ENCODE data around the gene VN1R2. TPM values are rescaled to one million over a fixed set of nuclear protein-coding genes. Genes with fewer than 3 reads are reported as not detected.

The VN1R2 gene
- total RNA-seq (ENCODE audit: low replicate concordance), result 0.08 TPM in 1 of 2 replicates, not detected in the other

GRCh38 chr19:53257715-53258342 is at the start of gene VN1R2:
Gene VN1R2 (plus strand): TSS chr19:53258292. CDS start chr19:53258376, 84 bp downstream.

GRCh38 chr19:53254411-53255341 is 3.4 kb upstream of the VN1R2 start, which contains the start of gene ZNF677:
Gene ZNF677 (minus strand): TSS chr19:53254873. CDS start chr19:53251550, 3,323 bp downstream.

GRCh38 chr19:53267623-53268022 is 9.5 kb downstream of the VN1R2 start, which contains the start of gene VN1R4:
Gene VN1R4 (minus strand): TSS chr19:53267723. CDS start chr19:53267665, 58 bp downstream.

Other genes with a start within 250 kb of the VN1R2 start
- not detected in 2 replicates for gene ERVV-1, start 244.4 kb upstream of the VN1R2 start, total RNA-seq (ENCODE audit: low replicate concordance)
- not detected in 2 replicates for gene ERVV-2, start 213.6 kb upstream of the VN1R2 start, total RNA-seq (ENCODE audit: low replicate concordance)
- gene ZNF160, start 154.9 kb upstream of the VN1R2 start, total RNA-seq (ENCODE audit: low replicate concordance), result 19.8 and 22.6 TPM in 2 replicates
- 4.1 and 7.1 TPM in 2 replicates for gene ZNF415, start 125.4 kb upstream of the VN1R2 start, total RNA-seq (ENCODE audit: low replicate concordance)
- gene ZNF347, start 99.2 kb upstream of the VN1R2 start, total RNA-seq (ENCODE audit: low replicate concordance), result 5.4 and 6.1 TPM in 2 replicates
- gene ZNF665, start 64.9 kb upstream of the VN1R2 start, total RNA-seq (ENCODE audit: low replicate concordance), result 2.3 TPM in 2 replicates
- gene ZNF677, start 3.4 kb upstream of the VN1R2 start, total RNA-seq (ENCODE audit: low replicate concordance), result 6.0 and 15.6 TPM in 2 replicates
- not detected in 2 replicates for gene VN1R4, start 9.4 kb downstream of the VN1R2 start, total RNA-seq (ENCODE audit: low replicate concordance)
- gene ZNF845, start 75.5 kb downstream of the VN1R2 start, total RNA-seq (ENCODE audit: low replicate concordance), result 6.0 and 7.1 TPM in 2 replicates
- 7.0 TPM in 2 replicates for gene ZNF525, start 107.4 kb downstream of the VN1R2 start, total RNA-seq (ENCODE audit: low replicate concordance)
- gene ZNF765, start 136.9 kb downstream of the VN1R2 start, total RNA-seq (ENCODE audit: low replicate concordance), result 8.9 and 10.2 TPM in 2 replicates
- gene ZNF761, start 173.7 kb downstream of the VN1R2 start, total RNA-seq (ENCODE audit: low replicate concordance), result 9.0 and 9.8 TPM in 2 replicates
- gene ZNF813, start 209.4 kb downstream of the VN1R2 start, total RNA-seq (ENCODE audit: low replicate concordance), result 3.2 and 3.7 TPM in 2 replicates

Measured in smooth muscle cell of the coronary artery (primary cell).